AML-193 (cell line): ENCODE measurements around the gene ASXL2.

Experiments used
- DNase-seq, 2 experiments: peaks; one replicate each; lab custom pipeline; 2025; lab: John Stamatoyannopoulos, UW

ASXL2 gene

GRCh38 chr2:25797620-25798488 is 80.4 kb downstream of the ASXL2 start:
- no peak for DNase-seq

GRCh38 chr2:25794544-25795276 is 83.6 kb downstream of the ASXL2 start:
- no peak for DNase-seq

- DNase-seq = no peak
Observed at GRCh38 chr2:25790074-25790790, 88.1 kb downstream of the ASXL2 start.

GRCh38 chr2:25788457-25788856 is 89.8 kb downstream of the ASXL2 start:
- DNase-seq = no peak

- no peak for DNase-seq
Observed at GRCh38 chr2:25787020-25787419, 91.3 kb downstream of the ASXL2 start.

DNA sequence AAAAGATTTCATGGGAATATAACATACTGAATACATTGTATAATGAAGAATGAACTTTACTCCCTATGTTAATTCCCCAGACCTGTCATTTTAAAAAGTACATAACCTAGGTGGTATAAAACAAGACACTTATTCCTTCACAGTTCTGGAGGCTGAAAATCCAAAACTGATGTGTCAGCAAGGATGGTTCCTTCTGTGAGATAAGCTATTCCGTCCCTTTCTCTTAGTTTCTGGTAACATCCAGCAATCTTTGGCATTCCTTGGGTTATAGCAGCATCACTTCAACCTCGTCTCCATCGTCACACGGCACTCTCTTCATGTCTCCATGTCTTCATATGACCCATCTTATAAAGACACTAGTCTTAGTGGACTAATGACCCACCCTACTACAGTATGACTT is 93.9 kb downstream of the ASXL2 start:
- DNase-seq = no peak

GRCh38 chr2:25777077-25777476 is 101.2 kb downstream of the ASXL2 start:
- no peak for DNase-seq

DNA sequence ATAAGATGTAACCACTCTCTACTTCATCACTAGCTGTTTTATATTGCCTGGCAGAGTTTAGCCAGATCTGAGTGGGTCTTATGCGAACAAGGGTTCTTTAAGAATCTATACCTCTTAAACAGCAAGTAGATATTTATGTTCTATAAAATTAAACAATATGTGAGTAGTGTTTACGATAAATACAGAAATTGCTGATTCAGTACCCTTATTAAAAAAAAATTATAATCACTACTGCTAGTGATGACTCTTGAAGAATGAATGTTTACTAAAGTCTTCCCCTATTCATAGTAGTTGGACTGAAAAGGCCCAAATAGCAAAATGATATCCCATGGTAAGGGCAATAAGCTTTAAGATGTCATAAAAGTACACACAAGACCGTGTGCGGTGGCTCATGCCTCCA is 106.2 kb downstream of the ASXL2 start:
- no peak for DNase-seq

- DNase-seq = no peak
Observed at GRCh38 chr2:25763575-25763974, 114.7 kb downstream of the ASXL2 start.

GRCh38 chr2:25760297-25760696 is 118.0 kb downstream of the ASXL2 start:
- DNase-seq = no peak

GRCh38 chr2:25758348-25758747 is 119.9 kb downstream of the ASXL2 start:
- no peak for DNase-seq

DNA sequence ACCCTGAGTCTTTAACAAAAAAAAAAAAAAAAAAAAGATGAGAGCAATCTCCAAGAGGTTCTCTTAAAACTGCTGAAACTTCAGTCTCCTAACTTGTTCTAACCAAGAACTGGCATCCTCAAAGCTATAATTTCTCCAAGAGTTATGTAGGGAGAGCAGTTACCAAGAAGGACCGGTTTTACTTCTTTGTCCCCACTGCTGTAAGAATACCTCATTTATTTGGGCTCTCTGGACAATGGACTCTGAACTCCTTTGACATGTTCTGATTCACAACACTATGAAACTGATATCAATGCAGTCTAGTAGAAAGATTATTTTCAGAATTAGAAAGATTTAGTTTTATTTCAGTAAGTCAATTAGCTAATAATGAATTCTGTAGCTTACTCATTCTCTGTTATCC is 120.4 kb downstream of the ASXL2 start:
- DNase-seq = no peak

DNA sequence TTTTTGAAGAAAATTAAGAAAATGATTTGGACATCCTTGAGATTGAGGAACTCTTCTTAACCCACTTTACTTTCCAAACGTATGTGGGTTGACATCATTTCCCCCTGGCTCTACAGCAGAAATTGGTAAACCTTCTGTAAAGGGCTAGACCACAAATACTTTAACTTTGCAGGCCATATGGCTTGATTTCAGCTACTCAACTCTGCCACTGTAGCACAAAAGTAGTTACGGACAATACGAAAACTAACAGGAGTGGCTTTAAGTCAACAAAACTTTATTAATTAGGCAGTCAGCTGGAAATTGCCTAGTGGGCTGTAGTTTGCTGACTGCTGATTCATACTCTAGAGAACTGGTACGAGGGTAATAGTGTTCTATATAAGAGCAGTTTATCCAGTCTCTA is 121.8 kb downstream of the ASXL2 start:
- peak; percentile 68 for DNase-seq

GRCh38 chr2:25749676-25750075 is 128.6 kb downstream of the ASXL2 start:
- no peak for DNase-seq

- no peak for DNase-seq
Observed at GRCh38 chr2:25744055-25744454, 134.2 kb downstream of the ASXL2 start.

DNA sequence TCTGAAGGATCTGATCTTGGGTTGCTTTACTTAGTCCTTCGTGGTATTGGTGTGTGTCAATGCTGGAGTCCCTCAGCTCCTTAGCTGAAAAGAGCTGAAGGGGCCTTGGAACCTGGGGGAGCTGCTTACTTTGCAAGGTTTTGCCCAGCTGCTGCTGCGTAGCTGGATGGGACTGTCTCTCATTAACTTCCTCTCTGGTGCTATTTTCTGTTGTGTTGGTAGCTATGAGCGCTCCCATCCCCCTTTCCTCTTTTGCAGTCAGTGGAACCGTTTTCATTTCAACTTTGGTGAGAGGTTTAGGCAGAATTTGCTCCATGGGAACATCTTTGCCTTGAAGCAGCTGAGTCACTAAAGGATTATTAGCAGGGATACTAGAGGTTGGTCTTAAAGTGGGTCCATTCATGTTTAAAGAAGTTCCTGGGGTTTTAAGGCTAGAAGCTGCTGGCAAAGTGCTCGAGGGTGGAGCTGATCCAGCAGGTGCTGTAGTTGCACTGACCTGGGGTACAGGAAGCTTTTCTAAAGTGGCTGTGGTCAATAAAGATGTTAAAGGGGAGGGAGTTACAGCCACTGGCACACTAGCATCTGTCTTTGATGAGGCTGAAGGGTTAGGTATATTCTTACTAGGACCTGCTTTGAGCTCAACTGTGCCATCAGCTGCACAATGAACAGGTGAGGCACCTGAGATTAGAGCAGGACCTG is 135.0 kb downstream of the ASXL2 start:
- DNase-seq = no peak

DNA sequence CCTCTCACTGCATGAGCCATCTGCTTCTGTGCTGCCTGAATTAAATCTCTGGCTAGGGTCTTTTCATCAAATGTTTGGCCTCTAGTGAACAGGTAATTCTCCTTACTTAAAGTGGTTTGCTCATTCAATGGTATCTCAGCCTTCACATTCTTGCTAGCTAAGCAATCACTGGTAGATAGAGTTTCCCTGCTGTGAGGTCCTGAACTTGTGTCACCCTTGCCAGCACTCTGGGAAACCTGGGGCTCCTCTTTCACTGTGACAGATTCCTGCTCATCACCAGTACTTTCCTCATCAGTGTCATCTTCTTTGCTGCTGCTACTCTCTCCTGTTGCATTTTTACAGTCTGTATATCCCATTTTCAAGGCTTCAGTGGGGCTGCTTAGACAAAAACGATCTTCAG is 135.8 kb downstream of the ASXL2 start:
- no peak for DNase-seq

- DNase-seq = peak; percentile 36 to 60
Observed at GRCh38 chr2:25740810-25741381, 137.4 kb downstream of the ASXL2 start.

DNA sequence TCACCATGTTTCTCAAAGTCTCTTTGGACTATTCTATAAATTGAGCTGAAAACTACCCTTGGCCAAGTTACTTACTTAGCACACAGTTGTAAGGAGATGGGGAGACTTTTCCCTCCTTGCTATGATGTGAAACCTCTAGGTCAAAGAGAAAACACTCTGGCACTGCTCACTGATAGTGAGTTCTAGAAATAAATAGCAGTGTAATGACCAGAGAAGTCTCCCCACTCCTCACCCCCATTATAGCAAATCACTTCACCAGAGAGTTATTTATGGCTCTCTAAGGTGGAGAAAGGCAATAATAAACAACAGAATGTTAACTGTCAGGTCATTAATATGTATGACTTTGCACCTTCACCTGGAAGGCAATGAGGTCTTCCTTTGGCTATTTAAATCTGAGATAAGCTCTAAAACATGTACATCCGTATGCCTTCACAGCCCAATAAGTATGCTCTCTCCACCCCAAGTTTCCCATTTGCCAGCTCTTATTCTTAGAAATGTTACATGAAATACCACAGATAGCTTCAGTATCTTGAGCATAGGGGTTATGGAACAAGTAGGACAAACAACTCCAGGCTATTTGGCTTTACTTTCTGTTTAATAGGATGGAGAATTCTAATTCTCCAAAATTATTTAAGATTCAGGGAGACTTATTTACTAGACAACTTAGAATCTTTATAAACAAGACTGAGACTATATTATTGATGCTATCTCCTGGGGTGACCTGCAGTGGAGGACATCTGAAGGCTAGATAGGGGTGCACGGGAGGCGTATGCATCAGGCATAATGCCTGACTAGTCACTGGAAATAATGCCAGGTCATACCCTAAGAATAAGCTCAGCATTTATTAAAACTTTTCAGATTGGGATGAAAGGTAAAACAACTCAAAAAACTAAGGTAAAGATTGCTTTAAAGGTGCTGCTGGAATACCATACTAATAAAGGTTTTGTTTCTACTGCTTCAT is 139.6 kb downstream of the ASXL2 start:
- no peak for DNase-seq

GRCh38 chr2:25736899-25737515 is 141.3 kb downstream of the ASXL2 start:
- DNase-seq = no peak
